GM12872 (cell line): Measurements from ENCODE around the gene CHRNA4.

Experiments used
- CTCF ChIP-seq: IDR thresholded peaks from 3 replicates; pipeline ENCODE4 v1.5.1; 2011; ENCODE audit warnings: low read depth, mild to moderate bottlenecking, low read length, moderate library complexity; ENCODE audit not compliant: insufficient read depth

CHRNA4 gene

GRCh38 chr20:63380346-63380870 is 19.3 kb upstream of the CHRNA4 start:
- TF ChIP-seq CTCF, result no peak

- no peak for TF ChIP-seq CTCF
Observed at GRCh38 chr20:63379296-63379695, 18.1 kb upstream of the CHRNA4 start.

- no peak for TF ChIP-seq CTCF
Observed at GRCh38 chr20:63378626-63379025, 17.5 kb upstream of the CHRNA4 start.

GRCh38 chr20:63377951-63378381 is 16.8 kb upstream of the CHRNA4 start:
- no peak for TF ChIP-seq CTCF

GRCh38 chr20:63377256-63377941 is 16.2 kb upstream of the CHRNA4 start:
- TF ChIP-seq CTCF, result no peak

GRCh38 chr20:63376283-63377250 is 15.4 kb upstream of the CHRNA4 start:
- no peak for TF ChIP-seq CTCF

- TF ChIP-seq CTCF, result no peak
Observed at GRCh38 chr20:63375438-63375837, 14.3 kb upstream of the CHRNA4 start.
